Measurements from ENCODE around the gene ZNF318.

- TF ChIP-seq CTCF (IDR thresholded peaks at IDR 0.05) (no peak), RORB (CRISPR knock-in tag; IDR thresholded peaks at IDR 0.05) (no peak), USF1 (CRISPR knock-in tag; IDR thresholded peaks at IDR 0.05) (no peak), USF2 (CRISPR knock-in tag; IDR thresholded peaks at IDR 0.05) (no peak), ZNF396 (CRISPR knock-in tag; IDR thresholded peaks at IDR 0.05; ENCODE audit: borderline replicate concordance) (no peak), FOXJ3 (CRISPR knock-in tag; IDR thresholded peaks at IDR 0.05; ENCODE audit: borderline replicate concordance) (no peak), TP53 (CRISPR knock-in tag; IDR thresholded peaks at IDR 0.05) (no peak), ZNF138 (CRISPR knock-in tag; conservative IDR thresholded peaks at IDR 0.05) (no peak), AR (CRISPR knock-in tag; IDR thresholded peaks at IDR 0.05) (no peak), ATF2 (CRISPR knock-in tag; IDR thresholded peaks at IDR 0.05; ENCODE audit: borderline replicate concordance, low read depth) (no peak), ESRRA (CRISPR knock-in tag; IDR thresholded peaks at IDR 0.05; ENCODE audit: borderline replicate concordance) (no peak), ZNF121 (CRISPR knock-in tag; IDR thresholded peaks at IDR 0.05) (no peak), ZBTB43 (CRISPR knock-in tag; IDR thresholded peaks at IDR 0.05) (no peak), E2F5 (CRISPR knock-in tag; IDR thresholded peaks at IDR 0.05) (no peak)
Measured at GRCh38 chr6:43292763-43293318, 76.6 kb downstream of the ZNF318 start.

All from WTC11 (cell line).